ENCODE measurements around the gene ATP1A1. TPM values are rescaled to one million over a fixed set of nuclear protein-coding genes. Genes with fewer than 3 reads are reported as not detected.

Gene ATP1A1
- total RNA-seq, 1 donor = 122 TPM

GRCh38 chr1:116387551-116387950 is 14.5 kb downstream of the ATP1A1 start:
- DNase-seq (ENCODE audit: insufficient read length, low spot score, missing footprints) = no peak
- no peak overlapping the region for H3K27ac ChIP-seq (ENCODE audit: low read depth, low read length)
- peaks cover 68% of the 10 kb centered on the region for H3K36me3 ChIP-seq (ENCODE audit: insufficient read depth, low read length)
- no peak overlapping the region for H3K4me2 ChIP-seq (ENCODE audit: insufficient read depth, low read length)
- no peak overlapping the region for H3K4me3 ChIP-seq (ENCODE audit: insufficient read depth, low read length)
- peaks cover 37% of the 10 kb centered on the region for H3K79me2 ChIP-seq (ENCODE audit: insufficient read depth, low read length)
- H4K20me1 ChIP-seq (ENCODE audit: insufficient read depth, low read length) = peaks cover 4% of the 10 kb centered on the region
- no peaks in the 10 kb centered on the region for H3K9me3 ChIP-seq (ENCODE audit: low read depth, low read length)
- TF ChIP-seq CTCF (IDR thresholded peaks at IDR 0.05; ENCODE audit: extremely low read depth, low read depth, low read length) = no peak
- no peak overlapping the region for H2AFZ ChIP-seq (ENCODE audit: low read length)
- H3K4me1 ChIP-seq (ENCODE audit: insufficient read depth, low read length) = no peaks in the 10 kb centered on the region
- H3K27me3 ChIP-seq (ENCODE audit: insufficient read depth, low read length) = no peaks in the 10 kb centered on the region

GRCh38 chr1:116388122-116388521 is 15.1 kb downstream of the ATP1A1 start:
- TF ChIP-seq CTCF (IDR thresholded peaks at IDR 0.05; ENCODE audit: extremely low read depth, low read depth, low read length) = no peak
- no peak overlapping the region for H3K4me2 ChIP-seq (ENCODE audit: insufficient read depth, low read length)
- no peak overlapping the region for H2AFZ ChIP-seq (ENCODE audit: low read length)
- H3K27me3 ChIP-seq (ENCODE audit: insufficient read depth, low read length) = no peaks in the 10 kb centered on the region
- DNase-seq (ENCODE audit: insufficient read length, low spot score, missing footprints) = no peak
- no peak overlapping the region for H3K27ac ChIP-seq (ENCODE audit: low read depth, low read length)
- no peaks in the 10 kb centered on the region for H3K4me1 ChIP-seq (ENCODE audit: insufficient read depth, low read length)
- peaks cover 3% of the 10 kb centered on the region for H4K20me1 ChIP-seq (ENCODE audit: insufficient read depth, low read length)
- H3K4me3 ChIP-seq (ENCODE audit: insufficient read depth, low read length) = no peak overlapping the region
- H3K36me3 ChIP-seq (ENCODE audit: insufficient read depth, low read length) = peaks cover 74% of the 10 kb centered on the region
- no peaks in the 10 kb centered on the region for H3K9me3 ChIP-seq (ENCODE audit: low read depth, low read length)
- peaks cover 32% of the 10 kb centered on the region for H3K79me2 ChIP-seq (ENCODE audit: insufficient read depth, low read length)

- no peak overlapping the region for H3K4me3 ChIP-seq (ENCODE audit: insufficient read depth, low read length)
- peaks cover 3% of the 10 kb centered on the region for H4K20me1 ChIP-seq (ENCODE audit: insufficient read depth, low read length)
- peaks cover 83% of the 10 kb centered on the region for H3K36me3 ChIP-seq (ENCODE audit: insufficient read depth, low read length)
- no peaks in the 10 kb centered on the region for H3K4me1 ChIP-seq (ENCODE audit: insufficient read depth, low read length)
- DNase-seq (ENCODE audit: insufficient read length, low spot score, missing footprints) = no peak
- H2AFZ ChIP-seq (ENCODE audit: low read length) = no peak overlapping the region
- H3K27me3 ChIP-seq (ENCODE audit: insufficient read depth, low read length) = no peaks in the 10 kb centered on the region
- H3K27ac ChIP-seq (ENCODE audit: low read depth, low read length) = no peak overlapping the region
- H3K79me2 ChIP-seq (ENCODE audit: insufficient read depth, low read length) = peaks cover 23% of the 10 kb centered on the region
- H3K4me2 ChIP-seq (ENCODE audit: insufficient read depth, low read length) = no peak overlapping the region
- TF ChIP-seq CTCF (IDR thresholded peaks at IDR 0.05; ENCODE audit: extremely low read depth, low read depth, low read length) = no peak
- no peaks in the 10 kb centered on the region for H3K9me3 ChIP-seq (ENCODE audit: low read depth, low read length)
Measured at GRCh38 chr1:116389013-116389412, 16.0 kb downstream of the ATP1A1 start.

GRCh38 chr1:116389686-116390085 is 16.6 kb downstream of the ATP1A1 start:
- Histone ChIP-seq H2AFZ (ENCODE audit: low read length) (no peak overlapping the region), H3K27ac (ENCODE audit: low read depth, low read length) (no peak overlapping the region), H4K20me1 (ENCODE audit: insufficient read depth, low read length) (peaks cover 3% of the 10 kb centered on the region), H3K36me3 (ENCODE audit: insufficient read depth, low read length) (peaks cover 89% of the 10 kb centered on the region), H3K79me2 (ENCODE audit: insufficient read depth, low read length) (peaks cover 17% of the 10 kb centered on the region), H3K4me1 (ENCODE audit: insufficient read depth, low read length) (no peaks in the 10 kb centered on the region), H3K27me3 (ENCODE audit: insufficient read depth, low read length) (no peaks in the 10 kb centered on the region), H3K9me3 (ENCODE audit: low read depth, low read length) (no peaks in the 10 kb centered on the region), H3K4me3 (ENCODE audit: insufficient read depth, low read length) (no peak overlapping the region), H3K4me2 (ENCODE audit: insufficient read depth, low read length) (no peak overlapping the region)
- TF ChIP-seq CTCF (IDR thresholded peaks at IDR 0.05; ENCODE audit: extremely low read depth, low read depth, low read length) = no peak
- no peak for DNase-seq (ENCODE audit: insufficient read length, low spot score, missing footprints)

Data from osteoblast (primary cell).